Gastrocnemius medialis (tissue), 4 donors: ENCODE data around the gene TESK1. TPM values are rescaled to one million over a fixed set of nuclear protein-coding genes. Genes with fewer than 3 reads are reported as not detected.
"Not testable (repeated sequence)": the region's sequence is repeated elsewhere in the genome, so short reads cannot be mapped to it uniquely, and the experiment has no call there.

Experiments
- ATAC-seq, 2 donors: fragments of 150-250 bp; one replicate each; pipeline ENCODE4 v1.9.1; 2016
- DNase-seq, 2 donors: peaks; one replicate each; pipeline ENCODE4 v3.0.0-alpha.2; 2019
- H3K27ac ChIP-seq, 4 donors: fragments of 200-600 bp; sonication (generic); 1 replicate in 1 of 4; 2 replicates in 3 of 4; pipeline ENCODE4 v1.5.1; 2016 to 2018; ENCODE audit warnings: mild to moderate bottlenecking in 2 of 4, moderate library complexity in 1 of 4
- H3K27me3 ChIP-seq, 3 donors: fragments of 200-600 bp; sonication (generic) in 2 of 3; 1 replicate in 1 of 3; 2 replicates in 2 of 3; pipeline versions ENCODE4 v1.5.1 to v1.6.0; 2016 to 2019; ENCODE audit warnings: mild to moderate bottlenecking in 1 of 3, moderate library complexity in 1 of 3
- H3K36me3 ChIP-seq, 2 donors: fragments of 200-600 bp; sonication (generic) in 1 of 2; one replicate each; pipeline ENCODE4 v1.5.1; 2017 to 2018
- H3K4me1 ChIP-seq, 2 donors: fragments of 200-600 bp; sonication (generic) in 1 of 2; one replicate each; pipeline ENCODE4 v1.5.1; 2016 to 2017; ENCODE audit warnings: mild to moderate bottlenecking in 2 of 2
- H3K4me3 ChIP-seq, 4 donors: fragments of 200-600 bp; sonication (generic) in 3 of 4; 1 replicate in 1 of 4; 2 replicates in 3 of 4; pipeline ENCODE4 v1.5.1; 2016 to 2019; ENCODE audit warnings: mild to moderate bottlenecking in 2 of 4
- H3K9me3 ChIP-seq, 3 donors: fragments of 200-600 bp; sonication (generic) in 2 of 3; 1 replicate in 1 of 3; 2 replicates in 2 of 3; pipeline ENCODE4 v1.5.1; 2016 to 2019
- POLR2A ChIP-seq, 2 donors: fragments of 450-650 bp; IDR thresholded peaks; one replicate each; pipeline ENCODE4 v1.6.1; 2017; ENCODE audit warnings: antibody characterized with exemption in 2 of 2, mild to moderate bottlenecking in 2 of 2, moderate library complexity in 2 of 2
- in situ Hi-C, 4 donors: fragments of 200-750 bp; cut with MboI; loops; one replicate each; pipeline versions ENCODE4 v1.15.0 to v1.8.0; 2017; ENCODE audit warnings: low sequenced_read_pairs in 4 of 4
- intact Hi-C: fragments of 100-400 bp; cut with DNase I; formaldehyde crosslinking; loops from one replicate; pipeline ENCODE4 v1.15.1; 2023; ENCODE audit warnings: low total_unique reads
- total RNA-seq, 4 donors: library from RNA; depleted of rRNA; stranded (reverse); fragments of >200 nt; gene quantifications; one replicate each; pipeline versions ENCODE4 v1.1.0 to v1.2.3, GENCODE V29; 2016
- TF ChIP-seq, protein P1 (sequence below), 5 experiments: fragments of 450-650 bp in 3 of 5; fragments of 200-600 bp in 2 of 5; sonication (generic) in 2 of 5; IDR thresholded peaks in 4 of 5; conservative IDR thresholded peaks in 1 of 5; 1 replicate in 4 of 5; 2 replicates in 1 of 5; pipeline ENCODE4 v1.5.1; 2016 to 2019; ENCODE audit warnings: antibody characterized with exemption in 5 of 5, mild to moderate bottlenecking in 3 of 5, moderate library complexity in 3 of 5

TESK1 gene
- total RNA-seq, 4 donors from 2014 or later, result 48.1 to 108 (median 65.4) TPM

DNA sequence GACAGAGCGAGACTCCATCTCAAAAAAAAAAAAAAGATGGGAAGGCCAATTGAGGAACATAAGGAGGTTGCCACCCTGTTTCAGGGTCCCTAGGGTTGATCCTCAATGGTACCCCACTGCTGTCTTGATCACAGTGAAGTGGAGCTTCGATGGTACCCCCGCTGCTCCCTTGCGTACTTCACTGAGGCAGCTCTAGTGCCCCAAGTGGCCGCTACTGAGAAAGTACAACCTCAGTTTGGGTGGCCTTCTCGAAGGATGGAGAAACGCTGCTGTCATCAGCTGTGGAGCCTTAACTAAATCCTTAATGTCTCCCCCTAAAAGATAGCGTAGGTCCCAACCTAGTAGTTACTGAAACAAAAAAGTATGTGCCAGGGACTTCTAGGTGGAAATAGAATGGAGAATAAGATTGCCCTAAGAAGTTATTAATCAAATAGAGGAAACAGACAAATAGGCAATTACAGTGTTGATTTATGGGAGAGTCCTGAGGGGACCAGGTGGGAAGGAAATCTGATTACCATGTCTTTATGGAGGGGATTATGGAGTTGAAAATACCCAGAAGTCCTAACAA, 6.3 kb downstream of the TESK1 start:
- Histone ChIP-seq H3K27me3 (no peaks in the 10 kb centered on the region), H3K4me1 (peaks cover 17 to 19% of the 10 kb centered on the region in 2 donors), H3K4me3 (no peak overlapping the region), H3K9me3 (no peaks in the 10 kb centered on the region), H3K27ac (no peak overlapping the region), H3K36me3 (peaks cover 0 to 9% of the 10 kb centered on the region in 2 donors)
- TF ChIP-seq, protein P1, sequence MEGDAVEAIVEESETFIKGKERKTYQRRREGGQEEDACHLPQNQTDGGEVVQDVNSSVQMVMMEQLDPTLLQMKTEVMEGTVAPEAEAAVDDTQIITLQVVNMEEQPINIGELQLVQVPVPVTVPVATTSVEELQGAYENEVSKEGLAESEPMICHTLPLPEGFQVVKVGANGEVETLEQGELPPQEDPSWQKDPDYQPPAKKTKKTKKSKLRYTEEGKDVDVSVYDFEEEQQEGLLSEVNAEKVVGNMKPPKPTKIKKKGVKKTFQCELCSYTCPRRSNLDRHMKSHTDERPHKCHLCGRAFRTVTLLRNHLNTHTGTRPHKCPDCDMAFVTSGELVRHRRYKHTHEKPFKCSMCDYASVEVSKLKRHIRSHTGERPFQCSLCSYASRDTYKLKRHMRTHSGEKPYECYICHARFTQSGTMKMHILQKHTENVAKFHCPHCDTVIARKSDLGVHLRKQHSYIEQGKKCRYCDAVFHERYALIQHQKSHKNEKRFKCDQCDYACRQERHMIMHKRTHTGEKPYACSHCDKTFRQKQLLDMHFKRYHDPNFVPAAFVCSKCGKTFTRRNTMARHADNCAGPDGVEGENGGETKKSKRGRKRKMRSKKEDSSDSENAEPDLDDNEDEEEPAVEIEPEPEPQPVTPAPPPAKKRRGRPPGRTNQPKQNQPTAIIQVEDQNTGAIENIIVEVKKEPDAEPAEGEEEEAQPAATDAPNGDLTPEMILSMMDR (IDR thresholded peaks at IDR 0.05 in 4 of 5, conservative IDR thresholded peaks at IDR 0.05 in 1 of 5), result peak in 4 of 5 experiments; percentile 31 to 67 (median 41)
- no peak for TF ChIP-seq POLR2A (IDR thresholded peaks at IDR 0.05)
- peak; percentile 27 to 30 for ATAC-seq
- DNase-seq, result no peak
- in situ Hi-C loops (no loop called here), intact Hi-C loops (no loop called here)

DNA sequence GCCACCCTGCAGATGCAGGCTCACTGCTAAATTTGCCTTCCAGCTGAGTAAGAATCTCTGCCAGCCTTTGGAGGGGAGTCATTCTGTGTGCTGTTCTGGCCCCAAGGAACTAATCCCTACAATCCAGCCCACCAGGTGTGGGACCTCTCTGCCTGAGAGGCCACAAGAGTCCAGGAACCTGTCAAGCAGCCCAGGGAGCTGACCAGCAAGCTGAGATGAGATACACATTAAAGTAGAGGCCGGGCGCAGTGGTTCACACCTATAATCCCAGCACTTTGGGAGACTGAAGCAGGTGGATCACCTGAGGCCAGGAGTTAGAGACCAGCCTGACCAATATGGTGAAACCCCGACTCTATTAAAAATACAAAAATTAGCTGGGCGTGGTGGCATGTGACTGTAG, 7.0 kb downstream of the TESK1 start:
- intact Hi-C loops, in situ Hi-C loops, H3K4me3 ChIP-seq: not testable (repeated sequence)

DNA sequence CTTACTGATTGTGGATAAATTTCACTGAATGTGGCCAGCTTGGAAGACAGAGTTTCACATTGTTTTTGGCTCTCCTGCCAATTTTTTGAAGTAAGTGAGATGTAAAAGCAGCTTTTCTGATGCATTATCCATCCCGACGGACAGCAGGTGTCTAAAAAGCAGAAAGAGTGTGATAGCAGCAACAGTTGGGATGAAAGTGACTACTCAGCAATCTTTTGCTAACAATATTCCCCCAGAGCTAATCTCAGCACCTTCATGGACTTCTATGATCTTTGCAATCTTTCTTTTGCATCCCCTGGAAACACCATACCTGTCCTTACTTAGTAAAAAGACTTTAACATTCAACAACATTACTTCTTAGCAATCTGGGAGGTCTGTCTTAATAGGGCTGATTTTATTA, 7.8 kb downstream of the TESK1 start:
- Histone ChIP-seq H3K27ac (no peak overlapping the region), H3K27me3 (peaks cover 6 to 15% (median 10%) of the 10 kb centered on the region in 3 donors), H3K4me1 (peaks cover 10 to 15% of the 10 kb centered on the region in 2 donors), H3K4me3 (no peak overlapping the region), H3K36me3 (peaks cover 0 to 2% of the 10 kb centered on the region in 2 donors), H3K9me3 (no peaks in the 10 kb centered on the region)
- ATAC-seq, result no peak
- intact Hi-C loops (no loop called here), in situ Hi-C loops (no loop called here)
- no peak for DNase-seq
- TF ChIP-seq, protein P1 (IDR thresholded peaks at IDR 0.05 in 4 of 5, conservative IDR thresholded peaks at IDR 0.05 in 1 of 5), result no peak
- TF ChIP-seq POLR2A (IDR thresholded peaks at IDR 0.05), result no peak

More for the DNA sequence above, 7.0 kb downstream of the TESK1 start:
- peaks cover 11 to 12% of the 10 kb centered on the region in 2 donors for H3K4me1 ChIP-seq
- not testable (repeated sequence) for H3K27ac ChIP-seq, H3K27me3 ChIP-seq, DNase-seq, ATAC-seq, H3K9me3 ChIP-seq, H3K36me3 ChIP-seq

DNA sequence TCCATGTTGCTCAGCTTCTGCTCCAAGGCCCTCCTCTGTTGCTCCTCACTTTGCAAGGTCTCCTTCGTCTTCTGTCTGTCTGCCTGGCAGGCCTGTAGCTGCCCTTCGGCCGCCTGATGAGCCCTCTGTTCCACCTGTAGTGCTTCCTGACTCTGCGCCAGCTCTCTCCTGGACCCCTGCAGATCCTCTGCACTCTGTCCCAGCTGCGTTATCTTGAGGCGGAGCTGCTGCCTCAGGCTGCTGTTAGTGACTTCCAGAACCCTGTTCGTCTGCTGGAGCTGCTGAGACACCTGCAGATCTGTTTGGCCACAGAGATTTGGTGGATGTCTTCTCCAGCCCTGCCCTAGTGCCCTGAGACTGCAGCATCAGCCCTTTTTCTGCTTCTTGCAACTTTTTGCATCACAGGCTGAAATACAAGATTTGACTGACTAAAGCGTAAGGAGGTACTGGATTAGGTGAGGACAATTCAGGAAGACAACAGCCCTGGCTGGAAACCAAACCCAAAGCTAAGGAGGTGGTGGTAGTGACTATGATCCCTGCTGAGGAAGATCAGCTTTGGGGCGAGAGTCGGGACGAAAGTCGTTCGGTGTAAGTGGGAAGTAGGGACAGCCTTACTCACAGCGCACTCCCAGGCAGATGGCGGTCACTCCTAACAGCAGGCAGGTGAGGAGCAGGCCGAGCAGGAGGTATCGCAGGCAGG, 11.1 kb downstream of the TESK1 start:
- no peak for TF ChIP-seq POLR2A (IDR thresholded peaks at IDR 0.05)
- TF ChIP-seq, protein P1 (IDR thresholded peaks at IDR 0.05 in 4 of 5, conservative IDR thresholded peaks at IDR 0.05 in 1 of 5), result no peak
- intact Hi-C loops (no loop called here), in situ Hi-C loops (no loop called here)
- peaks cover 0 to 4% of the 10 kb centered on the region in 2 donors for H3K4me1 ChIP-seq
- H3K27ac ChIP-seq, result no peak overlapping the region
- no peaks in the 10 kb centered on the region for H3K9me3 ChIP-seq
- no peak for DNase-seq
- H3K36me3 ChIP-seq, result no peaks in the 10 kb centered on the region
- ATAC-seq, result no peak
- no peak overlapping the region for H3K4me3 ChIP-seq
- peaks cover 6 to 17% (median 10%) of the 10 kb centered on the region in 3 donors for H3K27me3 ChIP-seq

DNA sequence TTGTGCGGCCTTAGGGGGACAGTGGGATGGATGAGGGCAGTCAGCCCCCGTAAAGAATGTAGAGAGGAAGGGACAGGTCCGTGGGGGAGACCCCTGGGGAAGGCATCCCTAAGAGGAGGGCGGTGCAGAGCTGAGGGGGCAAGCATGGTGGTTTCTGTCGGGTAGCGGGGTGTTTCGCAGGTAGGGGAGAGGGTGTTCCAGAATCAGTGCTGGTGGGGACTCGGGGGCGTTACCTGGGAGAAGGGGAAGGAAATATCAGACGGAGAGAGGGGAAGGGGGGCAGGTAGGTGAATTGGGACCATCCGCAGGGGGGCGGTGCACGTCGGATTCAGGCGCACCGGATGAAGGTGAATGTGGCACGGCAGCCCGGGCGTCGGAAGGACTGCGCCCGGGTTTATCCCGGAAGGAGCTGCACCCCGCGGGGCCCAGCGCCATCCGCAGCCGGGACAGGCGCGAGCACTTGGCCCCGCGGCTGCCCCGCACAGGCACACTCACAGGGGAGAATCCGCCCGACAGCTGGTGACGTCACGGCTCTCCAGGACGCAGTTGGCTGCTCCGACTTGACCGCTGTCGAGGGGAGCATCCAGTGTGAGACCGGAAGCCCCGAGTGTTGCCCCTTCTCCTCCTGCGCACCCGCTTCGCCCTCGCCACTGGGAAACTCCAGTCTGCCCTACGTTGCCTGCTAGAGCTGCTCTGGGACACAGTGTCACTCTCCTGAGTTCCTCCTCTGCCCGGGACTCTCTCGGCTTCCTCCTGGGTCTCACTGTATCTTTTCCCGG, 11.8 kb downstream of the TESK1 start:
- in situ Hi-C loops, result no loop called here
- peaks cover 0 to 4% of the 10 kb centered on the region in 2 donors for H3K4me1 ChIP-seq
- no peak overlapping the region for H3K27ac ChIP-seq

More for the DNA sequence above, 11.8 kb downstream of the TESK1 start:
- DNase-seq, result peak in 1 of 2 donors; percentile 44
- intact Hi-C loops, result no loop called here
- no peak for TF ChIP-seq POLR2A (IDR thresholded peaks at IDR 0.05)
- TF ChIP-seq, protein P1 (IDR thresholded peaks at IDR 0.05 in 4 of 5, conservative IDR thresholded peaks at IDR 0.05 in 1 of 5), result peak in 2 of 5 experiments; percentile 8 to 9
- peaks cover 6 to 17% (median 10%) of the 10 kb centered on the region in 3 donors for H3K27me3 ChIP-seq
- H3K9me3 ChIP-seq, result no peaks in the 10 kb centered on the region
- H3K36me3 ChIP-seq, result no peaks in the 10 kb centered on the region
- H3K4me3 ChIP-seq, result peak overlapping the region; percentile 34 to 46 (median 46)
- ATAC-seq, result peak; percentile 18 to 50
